Kidney tubule cell (primary cell): ENCODE measurements around the gene NAALADL1.

Experiments
- DNase-seq: peaks from one replicate; pipeline ENCODE4 v3.0.0-alpha.2; 2018; ENCODE audit warnings: low spot score

NAALADL1 gene

GRCh38 chr11:65058419-65059054, at the start of gene NAALADL1:
NAALADL1 (minus strand) TSS chr11:65058553; CDS start chr11:65058521, 32 bp downstream.
- DNase-seq: no peak

GRCh38 chr11:65107751-65108468, 49.6 kb upstream of the NAALADL1 start:
- DNase-seq: no peak

GRCh38 chr11:65107078-65107477, 48.7 kb upstream of the NAALADL1 start:
- no peak for DNase-seq

- DNase-seq: no peak
These were observed 46.3 kb upstream of the NAALADL1 start for GRCh38 chr11:65104628-65105027.

GRCh38 chr11:65103476-65103875, 45.1 kb upstream of the NAALADL1 start:
- no peak for DNase-seq

GRCh38 chr11:65102142-65103095, 44.1 kb upstream of the NAALADL1 start:
- no peak for DNase-seq

GRCh38 chr11:65100674-65101350, 42.5 kb upstream of the NAALADL1 start:
- no peak for DNase-seq

GRCh38 chr11:65096926-65097325, 38.6 kb upstream of the NAALADL1 start:
- no peak for DNase-seq

GRCh38 chr11:65095974-65096806, 37.8 kb upstream of the NAALADL1 start, which contains the start of gene VPS51:
VPS51 (plus strand) TSS chr11:65096214; CDS start chr11:65096251, 37 bp downstream.
- peak; percentile 89 for DNase-seq

- DNase-seq: no peak
These were observed 37.1 kb upstream of the NAALADL1 start for GRCh38 chr11:65095427-65095826.

- DNase-seq: no peak
These were observed 32.3 kb upstream of the NAALADL1 start for GRCh38 chr11:65090628-65091027.

- no peak for DNase-seq
These were observed 31.3 kb upstream of the NAALADL1 start for GRCh38 chr11:65089621-65090020.

GRCh38 chr11:65087827-65088226, 29.5 kb upstream of the NAALADL1 start:
- no peak for DNase-seq

- DNase-seq: no peak
These were observed 28.9 kb upstream of the NAALADL1 start for GRCh38 chr11:65087216-65087615.

GRCh38 chr11:65086809-65087208, 28.5 kb upstream of the NAALADL1 start:
- no peak for DNase-seq

- no peak for DNase-seq
These were observed 27.1 kb upstream of the NAALADL1 start for GRCh38 chr11:65085446-65085845.

- no peak for DNase-seq
These were observed 26.4 kb upstream of the NAALADL1 start for GRCh38 chr11:65084598-65085375.

- peak; percentile 95 for DNase-seq
These were observed 25.7 kb upstream of the NAALADL1 start, which contains the start of the genes CDCA5 and ZFPL1 for GRCh38 chr11:65083834-65084597. CDCA5 (minus strand) TSS chr11:65084040; CDS start chr11:65083978, 62 bp downstream. ZFPL1 (plus strand) TSS chr11:65084222; CDS start chr11:65084699, 477 bp downstream.
